MM.1S (cell line): Measurements from ENCODE around the gene ADRM1.

Experiments
- CTCF ChIP-seq: fragments of 300-600 bp; sonication (generic); IDR thresholded peaks from 2 replicates; pipeline ENCODE4 v1.5.1; 2016; ENCODE audit warnings: antibody characterized with exemption, low read length, mixed read lengths
- EZH2phosphoT487 ChIP-seq: fragments of 300-600 bp; sonication (generic); IDR thresholded peaks from 2 replicates; pipeline ENCODE4 v1.6.1; 2018; ENCODE audit warnings: antibody characterized with exemption, low read length

- TF ChIP-seq CTCF (no peak), EZH2phosphoT487 (no peak)
Observed at GRCh38 chr20:62286493-62287064, 16.2 kb upstream of the ADRM1 start.
